Heart right ventricle (tissue), 16 donors: Measurements from ENCODE around the gene ASB2. TPM values are rescaled to one million over a fixed set of nuclear protein-coding genes. Genes with fewer than 3 reads are reported as not detected.

Experiments
- ATAC-seq, 8 donors: fragments of 200-7000 bp; cut with Tn5 transposase; one replicate each; pipeline ENCODE4 v1.9.1; 2020; ENCODE audit warnings: mild to moderate bottlenecking in 8 of 8, moderate library complexity in 8 of 8, moderate number of reproducible peaks in 1 of 8
- DNase-seq, 2 donors: peaks; one replicate each; pipeline ENCODE4 v3.0.0-alpha.2; 2020
- H3K27ac ChIP-seq, 10 donors: fragments of 200-600 bp; sonication (generic) in 2 of 10; one replicate each; pipeline versions ENCODE4 v1.5.0 to v1.8.0; 2020 to 2022; ENCODE audit warnings: mild to moderate bottlenecking in 3 of 10
- H3K27me3 ChIP-seq, 7 donors: fragments of 200-600 bp; one replicate each; pipeline ENCODE4 v1.8.0; 2021 to 2022; ENCODE audit warnings: mild to moderate bottlenecking in 2 of 7
- H3K36me3 ChIP-seq, 9 donors: fragments of 200-600 bp; sonication (generic) in 1 of 9; one replicate each; pipeline versions ENCODE4 v1.5.0 to v1.8.0; 2020 to 2022; ENCODE audit warnings: mild to moderate bottlenecking in 2 of 9
- H3K4me1 ChIP-seq, 9 donors: fragments of 200-600 bp; sonication (generic) in 1 of 9; one replicate each; pipeline versions ENCODE4 v1.5.0 to v1.8.0; 2020 to 2022; ENCODE audit warnings: mild to moderate bottlenecking in 4 of 9
- H3K4me3 ChIP-seq, 10 donors: fragments of 200-600 bp; sonication (generic) in 2 of 10; one replicate each; pipeline versions ENCODE4 v1.5.0 to v1.8.0; 2020 to 2022; ENCODE audit warnings: mild to moderate bottlenecking in 7 of 10, moderate library complexity in 2 of 10
- H3K9me3 ChIP-seq, 11 donors: fragments of 200-600 bp in 10 of 11; sonication (generic) in 2 of 11; one replicate each; pipeline versions ENCODE4 v1.5.0 to v1.8.0; 2013 to 2022; ENCODE audit warnings: mild to moderate bottlenecking in 2 of 11, control low read depth in 1 of 11, moderate library complexity in 1 of 11
- CTCF ChIP-seq, 9 donors: fragments of 200-600 bp; sonication (generic) in 2 of 9; IDR thresholded peaks; one replicate each; pipeline versions ENCODE4 v1.5.0 to v1.8.0; 2021 to 2022; ENCODE audit warnings: antibody characterized with exemption in 9 of 9, mild to moderate bottlenecking in 5 of 9, moderate library complexity in 1 of 9
- WGBS, 2 donors: extraction: QIAGEN DNeasy Blood & Tissue Kit; methylation state at CpG; one replicate each; pipeline ENCODE4 v1.1.7; 2013; ENCODE audit warnings: inconsistent platforms in 1 of 2; 5-methylcytosine and 5-hydroxymethylcytosine counted together
- intact Hi-C, 10 donors: fragments of 100-400 bp; cut with DNase I; formaldehyde crosslinking; loops; one replicate each; pipeline versions ENCODE4 v1.11.1 to v1.14.2; 2022
- polyA plus RNA-seq, 2 donors: library from polyadenylated mRNA; stranded (reverse); fragments of 200-250 nt; gene quantifications; one replicate each; pipeline ENCODE4 v1.2.3, GENCODE V29; 2013
- total RNA-seq, 10 donors: library from RNA; stranded (reverse); fragmentation: NEBNext Ultra II Directional in 3 of 10; extraction: Animal tissue kit (Norgen Biotek cat#: 25700) in 3 of 10; gene quantifications; one replicate each; pipeline versions ENCODE4 v1.2.1 to v1.2.4, GENCODE V29; 2021 to 2023
- donor health status: Arrhythmogenic right ventricular cardiomyopathy.
- donor health status: ischemic (EF 13 %, LVEDD 7.1; RV severe dilation, severe dysfunction).
- donor health status: healthy with polysubstance abuse.
- donor health status: DM: no; HTN: yes; CAD: no.
- donor health status: DM: no; HTN: no; CAD: no.
- donor health status: ischemic (EF 25% LVEDD 6.9; RV normal size, moderate dysfunction).
- donor health status: ischemic (EF 25% LVEDD 5.7; RV mildly dilated, moderate dysfunction).
- donor health status: healthy.
- donor health status: DM: yes; HTN: yes; CAD: no.
- donor health status: Ischemic cardiomyopathy.
- donor health status: ischemic (EF 35%, LVEDD 5.7; RV mildly dilated, moderate dysfunction).
- donor health status: nonischemic (EF 11% LVEDD 7.7; RV severe dilation, severe dysfunction).
- donor health status: DM: yes; HTN: yes; CAD: no.
- donor health status: PGD.
- donor health status: ischemic (EF 29% LVEDD 5.4; RV normal size, mild dysfunction).
- donor health status: nonischemic (EF 23%, LVEDD 6.1; RV moderate dilation, normal function).

ASB2 gene
- total and polyA plus RNA-seq, 12 donors, result 19.6 to 374 (median 168) TPM

GRCh38 chr14:93954900-93955849, 21.2 kb downstream of the ASB2 start:
- intact Hi-C loops, result loop anchor here in 1 of 10 donors (5.0 kb wide), 1 partner anchor 47 kb away; no protein-coding TSS in a partner anchor
- Histone ChIP-seq H3K27ac (peak overlapping the region in 9 of 10 donors; percentile 36 to 91 (median 80)), H3K36me3 (peaks cover 0 to 52% (median 6%) of the 10 kb centered on the region in 9 donors), H3K27me3 (peaks cover 0 to 4% (median 0%) of the 10 kb centered on the region in 7 donors), H3K9me3 (no peaks in the 10 kb centered on the region), H3K4me1 (peaks cover 7 to 80% (median 65%) of the 10 kb centered on the region in 9 donors), H3K4me3 (peak overlapping the region in 1 of 10 donors; percentile 37)
- TF ChIP-seq CTCF (IDR thresholded peaks at IDR 0.05), result no peak
- 31 to 38% methylated on average over 19 of the region's 19 CpGs for WGBS, 2 donors
- ATAC-seq (peak in 1 of 8 donors; percentile 15), DNase-seq (no peak)

GRCh38 chr14:93954516-93954830, 21.9 kb downstream of the ASB2 start:
- no peak for DNase-seq
- Histone ChIP-seq H3K36me3 (peaks cover 0 to 56% (median 8%) of the 10 kb centered on the region in 9 donors), H3K9me3 (no peaks in the 10 kb centered on the region), H3K4me1 (peaks cover 7 to 75% (median 62%) of the 10 kb centered on the region in 9 donors), H3K4me3 (peak overlapping the region in 1 of 10 donors; percentile 37), H3K27me3 (peaks cover 0 to 4% (median 0%) of the 10 kb centered on the region in 7 donors), H3K27ac (peak overlapping the region in 8 of 10 donors; percentile 29 to 91 (median 78))
- intact Hi-C loops, result no loop called here
- no peak for TF ChIP-seq CTCF (IDR thresholded peaks at IDR 0.05)
- 64 to 67% methylated on average over 4 of the region's 4 CpGs for WGBS, 2 donors
- ATAC-seq, result no peak

GRCh38 chr14:93953739-93954515, 22.4 kb downstream of the ASB2 start:
- ATAC-seq, result no peak
- no peak for TF ChIP-seq CTCF (IDR thresholded peaks at IDR 0.05)
- peaks cover 0 to 4% (median 0%) of the 10 kb centered on the region in 7 donors for H3K27me3 ChIP-seq

GRCh38 chr14:93953263-93953662, 23.1 kb downstream of the ASB2 start:
- peak overlapping the region in 1 of 10 donors; percentile 37 for H3K4me3 ChIP-seq
- intact Hi-C loops, result no loop called here
- peak overlapping the region in 8 of 10 donors; percentile 12 to 91 (median 67) for H3K27ac ChIP-seq
- no peaks in the 10 kb centered on the region for H3K9me3 ChIP-seq
- no peak for DNase-seq
- WGBS, 2 donors, result 30 to 38% methylated on average over 14 of the region's 14 CpGs
- peaks cover 0 to 4% (median 0%) of the 10 kb centered on the region in 7 donors for H3K27me3 ChIP-seq
- TF ChIP-seq CTCF (IDR thresholded peaks at IDR 0.05), result peak in 5 of 9 donors; percentile 21 to 45 (median 24)
- ATAC-seq, result peak in 3 of 8 donors; percentile 26 to 51 (median 48)
- H3K4me1 ChIP-seq, result peaks cover 7 to 63% (median 49%) of the 10 kb centered on the region in 9 donors
- peaks cover 0 to 59% (median 16%) of the 10 kb centered on the region in 9 donors for H3K36me3 ChIP-seq

More at GRCh38 chr14:93953739-93954515, 22.4 kb downstream of the ASB2 start:
- 65 to 74% methylated on average over 18 of the region's 18 CpGs for whole genome bisulfite sequencing, 2 donors
- Histone ChIP-seq H3K4me3 (peak overlapping the region in 1 of 10 donors; percentile 37), H3K27ac (peak overlapping the region in 9 of 10 donors; percentile 12 to 91 (median 53)), H3K4me1 (peaks cover 7 to 70% (median 56%) of the 10 kb centered on the region in 9 donors), H3K36me3 (peaks cover 0 to 59% (median 10%) of the 10 kb centered on the region in 9 donors), H3K9me3 (no peaks in the 10 kb centered on the region)
- no peak for DNase-seq
- intact Hi-C loops, result no loop called here
